Sigmoid colon (tissue), 4 donors: ENCODE data around the gene CTSA.

ENCODE experiments used
- EP300 ChIP-seq, 4 donors: sonication (generic); formaldehyde crosslinking; IDR thresholded peaks; one replicate each; pipeline ENCODE4 v1.6.1; 2017; ENCODE audit warnings: antibody characterized with exemption in 4 of 4
- POLR2A ChIP-seq, 2 donors: fragments of 450-650 bp; IDR thresholded peaks; one replicate each; pipeline ENCODE4 v1.6.1; 2016; ENCODE audit warnings: antibody characterized with exemption in 2 of 2, mild to moderate bottlenecking in 2 of 2, moderate library complexity in 2 of 2
- POLR2AphosphoS5 ChIP-seq, 4 donors: sonication (generic); formaldehyde crosslinking; IDR thresholded peaks; one replicate each; pipeline ENCODE4 v1.6.1; 2017; ENCODE audit warnings: antibody characterized with exemption in 4 of 4
- TF ChIP-seq, protein P1 (sequence below), 4 experiments: fragments of 450-650 bp in 3 of 4; fragments of 200-600 bp in 1 of 4; IDR thresholded peaks; one replicate each; pipeline ENCODE4 v1.5.1; 2016 to 2019; ENCODE audit warnings: antibody characterized with exemption in 4 of 4, mild to moderate bottlenecking in 3 of 4, moderate library complexity in 2 of 4

DNA sequence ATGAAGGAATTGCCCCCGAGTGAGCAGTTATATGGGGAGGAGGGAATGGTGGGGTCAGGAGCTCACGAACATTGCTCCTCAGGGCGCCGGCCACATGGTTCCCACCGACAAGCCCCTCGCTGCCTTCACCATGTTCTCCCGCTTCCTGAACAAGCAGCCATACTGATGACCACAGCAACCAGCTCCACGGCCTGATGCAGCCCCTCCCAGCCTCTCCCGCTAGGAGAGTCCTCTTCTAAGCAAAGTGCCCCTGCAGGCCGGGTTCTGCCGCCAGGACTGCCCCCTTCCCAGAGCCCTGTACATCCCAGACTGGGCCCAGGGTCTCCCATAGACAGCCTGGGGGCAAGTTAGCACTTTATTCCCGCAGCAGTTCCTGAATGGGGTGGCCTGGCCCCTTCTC, 7.2 kb downstream of the CTSA start:
- TF ChIP-seq POLR2AphosphoS5 (IDR thresholded peaks at IDR 0.05) (no peak), POLR2A (IDR thresholded peaks at IDR 0.05) (no peak), EP300 (IDR thresholded peaks at IDR 0.05) (no peak)
- TF ChIP-seq, protein P1, sequence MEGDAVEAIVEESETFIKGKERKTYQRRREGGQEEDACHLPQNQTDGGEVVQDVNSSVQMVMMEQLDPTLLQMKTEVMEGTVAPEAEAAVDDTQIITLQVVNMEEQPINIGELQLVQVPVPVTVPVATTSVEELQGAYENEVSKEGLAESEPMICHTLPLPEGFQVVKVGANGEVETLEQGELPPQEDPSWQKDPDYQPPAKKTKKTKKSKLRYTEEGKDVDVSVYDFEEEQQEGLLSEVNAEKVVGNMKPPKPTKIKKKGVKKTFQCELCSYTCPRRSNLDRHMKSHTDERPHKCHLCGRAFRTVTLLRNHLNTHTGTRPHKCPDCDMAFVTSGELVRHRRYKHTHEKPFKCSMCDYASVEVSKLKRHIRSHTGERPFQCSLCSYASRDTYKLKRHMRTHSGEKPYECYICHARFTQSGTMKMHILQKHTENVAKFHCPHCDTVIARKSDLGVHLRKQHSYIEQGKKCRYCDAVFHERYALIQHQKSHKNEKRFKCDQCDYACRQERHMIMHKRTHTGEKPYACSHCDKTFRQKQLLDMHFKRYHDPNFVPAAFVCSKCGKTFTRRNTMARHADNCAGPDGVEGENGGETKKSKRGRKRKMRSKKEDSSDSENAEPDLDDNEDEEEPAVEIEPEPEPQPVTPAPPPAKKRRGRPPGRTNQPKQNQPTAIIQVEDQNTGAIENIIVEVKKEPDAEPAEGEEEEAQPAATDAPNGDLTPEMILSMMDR (IDR thresholded peaks at IDR 0.05): no peak
